Loucy (cell line): ENCODE measurements around the gene NRM.
"Not testable (repeated sequence)": the region's sequence is repeated elsewhere in the genome, so short reads cannot be mapped to it uniquely, and the experiment has no call there.

Source experiments
- H2AFZ ChIP-seq: fragments of 200-600 bp; sonication (generic); 2 replicates; pipeline ENCODE4 v1.6.0; 2016; ENCODE audit warnings: antibody characterized with exemption, mild to moderate bottlenecking, low read length, moderate library complexity
- H3F3A ChIP-seq: fragments of 200-600 bp; 2 replicates; pipeline ENCODE4 v1.6.0; 2016; ENCODE audit warnings: antibody characterized with exemption, low read depth, mild to moderate bottlenecking
- H3K27me3 ChIP-seq: fragments of 200-600 bp; sonication (generic); 2 replicates; pipeline ENCODE4 v1.6.1; 2014; ENCODE audit warnings: low read length, mild to moderate bottlenecking; ENCODE audit not compliant: insufficient read depth, poor library complexity, severe bottlenecking
- H3K36me3 ChIP-seq: fragments of 200-600 bp; sonication (generic); 2 replicates; pipeline ENCODE4 v1.6.1; 2016; ENCODE audit warnings: low read length; ENCODE audit not compliant: insufficient read depth
- H3K4me1 ChIP-seq: fragments of 200-600 bp; sonication (generic); 2 replicates; pipeline ENCODE4 v1.5.1; 2014; ENCODE audit warnings: low read length, mild to moderate bottlenecking; ENCODE audit not compliant: insufficient read depth, poor library complexity, severe bottlenecking
- H3K4me2 ChIP-seq: fragments of 200-600 bp; sonication (generic); 2 replicates; pipeline ENCODE4 v1.6.0; 2014; ENCODE audit warnings: antibody characterized with exemption, low read length, low read depth, mild to moderate bottlenecking; ENCODE audit not compliant: poor library complexity, severe bottlenecking
- H3K4me3 ChIP-seq: fragments of 200-600 bp; sonication (generic); 2 replicates; pipeline ENCODE4 v1.5.1; 2014; ENCODE audit warnings: low read length, mild to moderate bottlenecking, mixed read lengths; ENCODE audit not compliant: poor library complexity, severe bottlenecking
- H3K79me2 ChIP-seq: fragments of 200-600 bp; sonication (generic); 2 replicates; pipeline ENCODE4 v1.6.1; 2014; ENCODE audit warnings: low read length; ENCODE audit not compliant: insufficient read depth
- H3K9ac ChIP-seq: fragments of 200-600 bp; sonication (generic); 2 replicates; pipeline ENCODE4 v1.6.0; 2014; ENCODE audit warnings: mild to moderate bottlenecking, low read depth, low read length, moderate library complexity; ENCODE audit not compliant: poor library complexity, severe bottlenecking
- H3K9me2 ChIP-seq: fragments of 200-600 bp; sonication (generic); replicated peaks from 2 replicates; pipeline ENCODE4 v1.6.1; 2016; ENCODE audit warnings: low read depth, low read length, mixed read lengths
- H3K9me3 ChIP-seq: fragments of 200-600 bp; sonication (generic); 2 replicates; pipeline ENCODE4 v1.6.1; 2014; ENCODE audit warnings: mild to moderate bottlenecking, antibody characterized with exemption, low read length, low read depth; ENCODE audit not compliant: insufficient read depth
- H4K20me1 ChIP-seq: fragments of 200-600 bp; sonication (generic); 2 replicates; pipeline ENCODE4 v1.6.0; 2014; ENCODE audit warnings: antibody characterized with exemption, low read length, mild to moderate bottlenecking; ENCODE audit not compliant: insufficient read depth, poor library complexity, severe bottlenecking
- EZH2phosphoT487 ChIP-seq: fragments of 200-600 bp; IDR thresholded peaks from 2 replicates; pipeline ENCODE4 v1.6.1; 2018; ENCODE audit warnings: antibody characterized with exemption, mild to moderate bottlenecking, moderate library complexity, borderline replicate concordance
- TF ChIP-seq, protein P1 (sequence below): fragments of 200-600 bp; sonication (generic); conservative IDR thresholded peaks from 2 replicates; pipeline ENCODE4 v1.5.1; 2014; ENCODE audit warnings: mild to moderate bottlenecking, antibody characterized with exemption, low read length

Gene NRM

DNA sequence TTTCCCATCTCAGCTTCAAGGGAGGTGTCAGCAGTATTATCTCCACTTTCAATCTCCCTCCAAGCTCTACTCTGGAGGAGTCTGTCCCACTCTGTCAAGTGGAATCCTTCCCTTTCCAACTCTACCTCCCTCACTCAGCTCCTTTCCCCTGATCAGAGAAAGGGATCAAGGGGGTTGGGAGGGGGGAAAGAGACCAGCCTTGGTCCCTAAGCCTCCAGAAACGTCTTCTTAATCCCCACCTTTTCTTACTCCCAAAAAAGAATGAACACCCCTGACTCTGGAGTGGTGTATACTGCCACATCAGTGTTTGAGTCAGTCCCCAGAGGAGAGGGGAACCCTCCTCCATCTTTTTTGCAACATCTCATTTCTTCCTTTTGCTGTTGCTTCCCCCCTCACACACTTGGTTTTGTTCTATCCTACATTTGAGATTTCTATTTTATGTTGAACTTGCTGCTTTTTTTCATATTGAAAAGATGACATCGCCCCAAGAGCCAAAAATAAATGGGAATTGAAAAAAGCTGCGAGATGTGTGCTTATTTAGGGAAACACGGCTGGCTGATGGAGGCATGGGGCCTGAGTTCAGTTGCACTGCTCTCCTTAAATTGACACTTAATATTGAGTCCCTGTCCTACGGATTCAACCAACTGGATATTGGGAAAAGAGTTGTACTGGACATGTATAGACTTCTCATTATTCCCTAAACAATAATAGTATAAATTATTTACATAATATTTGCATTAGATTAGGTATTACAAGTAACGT lies 34.3 kb upstream of the NRM start:
- H3K36me3 ChIP-seq, result peaks cover 69% of the 10 kb centered on the region
- peaks cover 68% of the 10 kb centered on the region for H4K20me1 ChIP-seq
- H3K4me2 ChIP-seq, result peak overlapping the region; percentile 100
- no peak for TF ChIP-seq EZH2phosphoT487
- TF ChIP-seq, protein P1, sequence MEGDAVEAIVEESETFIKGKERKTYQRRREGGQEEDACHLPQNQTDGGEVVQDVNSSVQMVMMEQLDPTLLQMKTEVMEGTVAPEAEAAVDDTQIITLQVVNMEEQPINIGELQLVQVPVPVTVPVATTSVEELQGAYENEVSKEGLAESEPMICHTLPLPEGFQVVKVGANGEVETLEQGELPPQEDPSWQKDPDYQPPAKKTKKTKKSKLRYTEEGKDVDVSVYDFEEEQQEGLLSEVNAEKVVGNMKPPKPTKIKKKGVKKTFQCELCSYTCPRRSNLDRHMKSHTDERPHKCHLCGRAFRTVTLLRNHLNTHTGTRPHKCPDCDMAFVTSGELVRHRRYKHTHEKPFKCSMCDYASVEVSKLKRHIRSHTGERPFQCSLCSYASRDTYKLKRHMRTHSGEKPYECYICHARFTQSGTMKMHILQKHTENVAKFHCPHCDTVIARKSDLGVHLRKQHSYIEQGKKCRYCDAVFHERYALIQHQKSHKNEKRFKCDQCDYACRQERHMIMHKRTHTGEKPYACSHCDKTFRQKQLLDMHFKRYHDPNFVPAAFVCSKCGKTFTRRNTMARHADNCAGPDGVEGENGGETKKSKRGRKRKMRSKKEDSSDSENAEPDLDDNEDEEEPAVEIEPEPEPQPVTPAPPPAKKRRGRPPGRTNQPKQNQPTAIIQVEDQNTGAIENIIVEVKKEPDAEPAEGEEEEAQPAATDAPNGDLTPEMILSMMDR, result no peak
- no peaks in the 10 kb centered on the region for H3K9me3 ChIP-seq
- H3K9ac ChIP-seq, result peak overlapping the region; percentile 38
- no peak overlapping the region for H2AFZ ChIP-seq
- no peaks in the 10 kb centered on the region for H3K9me2 ChIP-seq
- peaks cover 29% of the 10 kb centered on the region for H3F3A ChIP-seq
- H3K79me2 ChIP-seq, result peaks cover 74% of the 10 kb centered on the region
- H3K4me1 ChIP-seq, result peaks cover 27% of the 10 kb centered on the region
- H3K27me3 ChIP-seq, result peaks cover 15% of the 10 kb centered on the region
- peak overlapping the region; percentile 98 for H3K4me3 ChIP-seq

DNA sequence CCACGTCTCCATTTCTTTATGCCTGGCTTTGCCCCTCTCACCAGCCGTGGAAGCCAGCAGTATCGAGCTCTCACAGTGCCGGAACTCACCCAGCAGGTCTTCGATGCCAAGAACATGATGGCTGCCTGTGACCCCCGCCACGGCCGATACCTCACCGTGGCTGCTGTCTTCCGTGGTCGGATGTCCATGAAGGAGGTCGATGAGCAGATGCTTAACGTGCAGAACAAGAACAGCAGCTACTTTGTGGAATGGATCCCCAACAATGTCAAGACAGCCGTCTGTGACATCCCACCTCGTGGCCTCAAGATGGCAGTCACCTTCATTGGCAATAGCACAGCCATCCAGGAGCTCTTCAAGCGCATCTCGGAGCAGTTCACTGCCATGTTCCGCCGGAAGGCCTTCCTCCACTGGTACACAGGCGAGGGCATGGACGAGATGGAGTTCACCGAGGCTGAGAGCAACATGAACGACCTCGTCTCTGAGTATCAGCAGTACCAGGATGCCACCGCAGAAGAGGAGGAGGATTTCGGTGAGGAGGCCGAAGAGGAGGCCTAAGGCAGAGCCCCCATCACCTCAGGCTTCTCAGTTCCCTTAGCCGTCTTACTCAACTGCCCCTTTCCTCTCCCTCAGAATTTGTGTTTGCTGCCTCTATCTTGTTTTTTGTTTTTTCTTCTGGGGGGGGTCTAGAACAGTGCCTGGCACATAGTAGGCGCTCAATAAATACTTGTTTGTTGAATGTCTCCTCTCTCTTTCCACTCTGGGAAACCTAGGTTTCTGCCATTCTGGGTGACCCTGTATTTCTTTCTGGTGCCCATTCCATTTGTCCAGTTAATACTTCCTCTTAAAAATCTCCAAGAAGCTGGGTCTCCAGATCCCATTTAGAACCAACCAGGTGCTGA lies 33.3 kb upstream of the NRM start:
- peaks cover 60% of the 10 kb centered on the region for H3K36me3 ChIP-seq
- H3K9me2 ChIP-seq, H2AFZ ChIP-seq, H3K9me3 ChIP-seq: not testable (repeated sequence)
- peaks cover 32% of the 10 kb centered on the region for H3F3A ChIP-seq
- peak overlapping the region; percentile 98 for H3K4me3 ChIP-seq
- peaks cover 65% of the 10 kb centered on the region for H4K20me1 ChIP-seq
- peak overlapping the region; percentile 38 for H3K9ac ChIP-seq
- peaks cover 15% of the 10 kb centered on the region for H3K27me3 ChIP-seq
- H3K4me1 ChIP-seq, result peaks cover 32% of the 10 kb centered on the region
- H3K79me2 ChIP-seq, result peaks cover 76% of the 10 kb centered on the region
- peak overlapping the region; percentile 100 for H3K4me2 ChIP-seq

DNA sequence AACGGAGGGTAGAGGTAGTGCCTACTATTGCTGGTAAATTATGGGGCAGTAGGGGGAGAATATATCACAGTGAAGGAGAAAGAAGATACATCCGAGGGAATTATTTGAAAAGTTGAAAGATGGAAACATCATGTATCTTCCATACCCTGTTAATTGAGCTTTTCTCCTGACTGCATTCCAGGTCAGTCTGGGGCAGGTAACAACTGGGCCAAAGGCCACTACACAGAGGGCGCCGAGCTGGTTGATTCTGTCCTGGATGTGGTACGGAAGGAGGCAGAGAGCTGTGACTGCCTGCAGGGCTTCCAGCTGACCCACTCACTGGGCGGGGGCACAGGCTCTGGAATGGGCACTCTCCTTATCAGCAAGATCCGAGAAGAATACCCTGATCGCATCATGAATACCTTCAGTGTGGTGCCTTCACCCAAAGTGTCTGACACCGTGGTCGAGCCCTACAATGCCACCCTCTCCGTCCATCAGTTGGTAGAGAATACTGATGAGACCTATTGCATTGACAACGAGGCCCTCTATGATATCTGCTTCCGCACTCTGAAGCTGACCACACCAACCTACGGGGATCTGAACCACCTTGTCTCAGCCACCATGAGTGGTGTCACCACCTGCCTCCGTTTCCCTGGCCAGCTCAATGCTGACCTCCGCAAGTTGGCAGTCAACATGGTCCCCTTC lies 32.5 kb upstream of the NRM start:
- Histone ChIP-seq H3F3A (peaks cover 34% of the 10 kb centered on the region), H3K79me2 (peaks cover 84% of the 10 kb centered on the region), H3K9ac (peak overlapping the region; percentile 100)

More for the DNA sequence above, 32.5 kb upstream of the NRM start:
- Histone ChIP-seq H4K20me1 (peaks cover 64% of the 10 kb centered on the region), H3K4me1 (peaks cover 40% of the 10 kb centered on the region), H3K27me3 (peaks cover 15% of the 10 kb centered on the region), H3K4me2 (peak overlapping the region; percentile 100), H3K4me3 (peak overlapping the region; percentile 98), H3K36me3 (peaks cover 60% of the 10 kb centered on the region)
- not testable (repeated sequence) for H3K9me2 ChIP-seq, H2AFZ ChIP-seq, H3K9me3 ChIP-seq
